ENCODE measurements around the gene HADHB. TPM values are rescaled to one million over a fixed set of nuclear protein-coding genes. Genes with fewer than 3 reads are reported as not detected.

Gene HADHB
- total and polyA plus RNA-seq, 2 donors (not counting 1 experiment from before 2014, with no cell fraction given): 130 to 151 TPM

- Histone ChIP-seq H3K27me3 (ENCODE audit: control insufficient read depth, insufficient read depth, low read length) (no peaks in the 10 kb centered on the region), H2AFZ (ENCODE audit: low read length) (no peak overlapping the region), H3K9me3 (ENCODE audit: control insufficient read depth, insufficient read depth, low read depth, low read length) (no peaks in the 10 kb centered on the region), H4K20me1 (ENCODE audit: control insufficient read depth, extremely low read depth, insufficient read depth, low read length) (peaks cover 2% of the 10 kb centered on the region), H3K4me1 (ENCODE audit: control insufficient read depth, extremely low read depth, insufficient read depth, low read length) (no peaks in the 10 kb centered on the region), H3K79me2 (ENCODE audit: control insufficient read depth, insufficient read depth, low read length) (no peaks in the 10 kb centered on the region), H3K4me2 (ENCODE audit: extremely low read depth, insufficient read depth, low read length) (no peak overlapping the region), H3K36me3 (ENCODE audit: control insufficient read depth, insufficient read depth, low read length) (no peaks in the 10 kb centered on the region), H3K9ac (ENCODE audit: insufficient read depth, low read length) (no peak overlapping the region), H3K27ac (ENCODE audit: insufficient read depth, low read length) (no peak overlapping the region), H3K4me3 (replicated peaks in 1 of 4; ENCODE audit: control extremely low read depth in 1 of 4, insufficient read depth in 1 of 4, low read depth in 3 of 4, low read length in 4 of 4) (no peak overlapping the region)
- no peak for TF ChIP-seq CTCF (conservative IDR thresholded peaks at IDR 0.05 in 1 of 2, IDR thresholded peaks at IDR 0.05 in 1 of 2; ENCODE audit: low read depth in 1 of 2, low read length in 2 of 2)
- no peak for TF ChIP-seq EZH2 (IDR thresholded peaks at IDR 0.05; ENCODE audit: low read length, missing control alignments)
- no peak for DNase-seq (ENCODE audit: low read depth in 2 of 2)
These were observed 21.7 kb upstream of the HADHB start for GRCh38 chr2:26223018-26223417.

GRCh38 chr2:26224095-26224494 is 20.6 kb upstream of the HADHB start:
- peaks cover 2% of the 10 kb centered on the region for H4K20me1 ChIP-seq (ENCODE audit: control insufficient read depth, extremely low read depth, insufficient read depth, low read length)
- H3K27me3 ChIP-seq (ENCODE audit: control insufficient read depth, insufficient read depth, low read length): no peaks in the 10 kb centered on the region
- H3K36me3 ChIP-seq (ENCODE audit: control insufficient read depth, insufficient read depth, low read length): no peaks in the 10 kb centered on the region
- no peak overlapping the region for H3K27ac ChIP-seq (ENCODE audit: insufficient read depth, low read length)
- DNase-seq (ENCODE audit: low read depth in 2 of 2): no peak
- no peaks in the 10 kb centered on the region for H3K79me2 ChIP-seq (ENCODE audit: control insufficient read depth, insufficient read depth, low read length)
- H3K9me3 ChIP-seq (ENCODE audit: control insufficient read depth, insufficient read depth, low read depth, low read length): no peaks in the 10 kb centered on the region
- H3K4me1 ChIP-seq (ENCODE audit: control insufficient read depth, extremely low read depth, insufficient read depth, low read length): no peaks in the 10 kb centered on the region
- no peak overlapping the region for H3K9ac ChIP-seq (ENCODE audit: insufficient read depth, low read length)
- no peak overlapping the region for H3K4me2 ChIP-seq (ENCODE audit: extremely low read depth, insufficient read depth, low read length)
- H2AFZ ChIP-seq (ENCODE audit: low read length): no peak overlapping the region
- H3K4me3 ChIP-seq (replicated peaks in 1 of 4; ENCODE audit: control extremely low read depth in 1 of 4, insufficient read depth in 1 of 4, low read depth in 3 of 4, low read length in 4 of 4): no peak overlapping the region
- TF ChIP-seq CTCF (conservative IDR thresholded peaks at IDR 0.05 in 1 of 2, IDR thresholded peaks at IDR 0.05 in 1 of 2; ENCODE audit: low read depth in 1 of 2, low read length in 2 of 2) (no peak), EZH2 (IDR thresholded peaks at IDR 0.05; ENCODE audit: low read length, missing control alignments) (no peak)

- no peaks in the 10 kb centered on the region for H3K9me3 ChIP-seq (ENCODE audit: control insufficient read depth, insufficient read depth, low read depth, low read length)
- H2AFZ ChIP-seq (ENCODE audit: low read length): no peak overlapping the region
- H3K9ac ChIP-seq (ENCODE audit: insufficient read depth, low read length): no peak overlapping the region
- no peak overlapping the region for H3K27ac ChIP-seq (ENCODE audit: insufficient read depth, low read length)
- H4K20me1 ChIP-seq (ENCODE audit: control insufficient read depth, extremely low read depth, insufficient read depth, low read length): peaks cover 2% of the 10 kb centered on the region
- no peaks in the 10 kb centered on the region for H3K79me2 ChIP-seq (ENCODE audit: control insufficient read depth, insufficient read depth, low read length)
- no peaks in the 10 kb centered on the region for H3K27me3 ChIP-seq (ENCODE audit: control insufficient read depth, insufficient read depth, low read length)
- H3K4me2 ChIP-seq (ENCODE audit: extremely low read depth, insufficient read depth, low read length): no peak overlapping the region
- DNase-seq (ENCODE audit: low read depth in 2 of 2): no peak
- no peak for TF ChIP-seq CTCF (conservative IDR thresholded peaks at IDR 0.05 in 1 of 2, IDR thresholded peaks at IDR 0.05 in 1 of 2; ENCODE audit: low read depth in 1 of 2, low read length in 2 of 2)
- TF ChIP-seq EZH2 (IDR thresholded peaks at IDR 0.05; ENCODE audit: low read length, missing control alignments): no peak
- H3K36me3 ChIP-seq (ENCODE audit: control insufficient read depth, insufficient read depth, low read length): peaks cover 8% of the 10 kb centered on the region
- no peaks in the 10 kb centered on the region for H3K4me1 ChIP-seq (ENCODE audit: control insufficient read depth, extremely low read depth, insufficient read depth, low read length)
- H3K4me3 ChIP-seq (replicated peaks in 1 of 4; ENCODE audit: control extremely low read depth in 1 of 4, insufficient read depth in 1 of 4, low read depth in 3 of 4, low read length in 4 of 4): no peak overlapping the region
These were observed 15.1 kb upstream of the HADHB start for GRCh38 chr2:26229595-26229994.

Data from fibroblast of lung (primary cell).